Gastrocnemius medialis (tissue), 4 donors: ENCODE results near the gene TSHR.

Experiments
- CTCF ChIP-seq, 5 experiments: fragments of 450-650 bp in 3 of 5; fragments of 200-600 bp in 2 of 5; sonication (generic) in 2 of 5; IDR thresholded peaks in 4 of 5; conservative IDR thresholded peaks in 1 of 5; 1 replicate in 4 of 5; 2 replicates in 1 of 5; pipeline ENCODE4 v1.5.1; 2016 to 2019; ENCODE audit warnings: antibody characterized with exemption in 5 of 5, mild to moderate bottlenecking in 3 of 5, moderate library complexity in 3 of 5
- POLR2A ChIP-seq, 2 donors: fragments of 450-650 bp; IDR thresholded peaks; one replicate each; pipeline ENCODE4 v1.6.1; 2017; ENCODE audit warnings: antibody characterized with exemption in 2 of 2, mild to moderate bottlenecking in 2 of 2, moderate library complexity in 2 of 2

- TF ChIP-seq CTCF (IDR thresholded peaks at IDR 0.05 in 4 of 5, conservative IDR thresholded peaks at IDR 0.05 in 1 of 5) (no peak), POLR2A (IDR thresholded peaks at IDR 0.05) (no peak)
Observed at GRCh38 chr14:80982711-80983110, 27.3 kb downstream of the TSHR start.
